Measurements from ENCODE around the gene GTPBP8.

Gene GTPBP8

DNA sequence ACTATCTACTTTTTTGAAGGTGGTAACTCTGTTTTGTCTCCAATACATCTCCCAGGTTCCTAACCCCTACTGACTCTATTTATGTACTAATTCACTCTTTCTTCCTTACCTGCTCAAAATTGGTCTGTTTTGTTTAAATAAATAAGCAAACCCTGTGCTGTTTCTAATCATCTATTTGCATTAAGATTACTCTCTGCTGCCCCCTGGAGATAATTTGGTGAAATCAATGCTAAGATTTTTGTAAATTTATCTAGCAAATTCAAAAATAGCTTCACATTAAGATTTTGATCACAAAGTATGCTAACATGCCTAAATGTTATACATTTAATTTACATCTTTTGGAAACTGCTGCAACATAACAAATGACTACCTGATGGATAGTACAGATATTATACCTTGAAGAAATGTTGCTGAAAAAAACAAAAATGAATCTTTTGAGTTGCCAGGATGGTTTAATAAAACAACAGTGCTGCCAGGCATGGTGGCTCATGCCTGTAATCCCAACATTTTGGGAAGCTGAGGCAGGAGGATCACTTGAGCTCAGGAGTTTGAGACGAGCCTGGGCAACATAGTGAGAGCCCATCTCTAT is 11.4 kb upstream of the GTPBP8 start:
- DNase-seq: no peak
- no peak overlapping the region for H3K27ac Mint-ChIP-seq
- no peaks in the 10 kb centered on the region for H3K9me3 Mint-ChIP-seq
- no peaks in the 10 kb centered on the region for H3K27me3 Mint-ChIP-seq
- peaks cover 57% of the 10 kb centered on the region for H3K4me1 Mint-ChIP-seq
- no peak for ATAC-seq
- H3K4me3 Mint-ChIP-seq: no peak overlapping the region

- Mint-ChIP-seq H3K27ac (no peak overlapping the region), H3K27me3 (no peaks in the 10 kb centered on the region), H3K9me3 (no peaks in the 10 kb centered on the region), H3K4me3 (no peak overlapping the region), H3K4me1 (peaks cover 49% of the 10 kb centered on the region)
- no peak for DNase-seq
- no peak for ATAC-seq
Observed at GRCh38 chr3:112980080-112980479, 10.7 kb upstream of the GTPBP8 start.

GRCh38 chr3:112982710-112983109 is 8.1 kb upstream of the GTPBP8 start:
- no peak overlapping the region for H3K4me3 Mint-ChIP-seq
- H3K4me1 Mint-ChIP-seq: peaks cover 32% of the 10 kb centered on the region
- H3K27me3 Mint-ChIP-seq: no peaks in the 10 kb centered on the region
- H3K9me3 Mint-ChIP-seq: no peaks in the 10 kb centered on the region
- H3K27ac Mint-ChIP-seq: no peak overlapping the region
- DNase-seq (no peak), ATAC-seq (no peak)

DNA sequence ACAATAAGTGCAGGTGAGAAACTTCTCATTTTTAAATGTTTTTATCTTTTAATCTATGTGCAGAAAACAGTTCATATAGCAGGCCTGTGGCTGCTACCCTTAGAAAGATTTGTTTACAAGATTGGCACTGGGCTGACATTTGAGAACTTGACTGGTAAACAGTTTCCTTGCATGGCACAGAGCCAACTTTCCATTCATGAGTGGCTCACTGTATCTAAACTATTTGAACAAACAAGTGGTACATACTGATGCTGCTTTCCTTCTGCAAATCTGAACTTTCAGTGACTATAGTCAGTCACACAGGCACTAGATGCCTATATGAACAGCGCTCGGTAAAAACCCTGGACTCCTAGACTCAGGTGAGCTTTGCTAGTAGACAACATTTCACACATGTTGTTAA is 6.3 kb upstream of the GTPBP8 start:
- Mint-ChIP-seq H3K4me3 (no peak overlapping the region), H3K9me3 (no peaks in the 10 kb centered on the region), H3K4me1 (peaks cover 20% of the 10 kb centered on the region), H3K27me3 (no peaks in the 10 kb centered on the region), H3K27ac (no peak overlapping the region)
- ATAC-seq (no peak), DNase-seq (no peak)

DNA sequence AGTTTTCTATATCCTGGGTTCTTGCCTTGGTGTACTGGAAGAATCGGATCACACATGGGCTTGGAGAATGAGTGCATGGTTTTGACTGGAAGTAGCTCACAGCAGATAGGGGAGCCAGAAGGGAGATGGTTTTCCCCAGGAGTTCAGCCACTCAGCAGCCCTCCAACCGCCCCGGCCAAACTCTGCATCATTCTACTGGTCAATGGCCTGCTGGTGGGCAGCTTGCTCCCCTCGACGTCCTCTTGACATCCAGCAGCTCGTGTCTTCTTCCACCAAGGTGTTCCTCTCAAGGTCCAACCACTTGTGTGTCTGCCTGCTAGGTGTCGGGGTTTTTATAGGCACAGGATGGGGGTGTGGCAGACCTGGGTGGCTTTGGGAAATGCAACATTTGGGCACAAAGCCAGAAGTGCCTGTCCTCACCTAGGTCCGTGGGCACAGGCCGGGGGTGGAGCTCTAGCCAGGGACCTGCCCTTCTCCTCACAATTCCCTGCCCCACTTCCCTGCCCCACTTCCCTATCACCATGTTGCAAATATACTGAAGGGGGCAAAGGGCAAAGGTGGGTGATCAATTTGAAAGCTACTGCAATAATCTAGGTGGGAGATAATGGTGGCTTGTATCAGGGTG is 3.0 kb upstream of the GTPBP8 start:
- ATAC-seq (no peak), DNase-seq (no peak)
- no peak overlapping the region for H3K27ac Mint-ChIP-seq
- no peaks in the 10 kb centered on the region for H3K27me3 Mint-ChIP-seq
- H3K4me1 Mint-ChIP-seq: peaks cover 34% of the 10 kb centered on the region
- H3K9me3 Mint-ChIP-seq: no peaks in the 10 kb centered on the region
- H3K4me3 Mint-ChIP-seq: no peak overlapping the region

DNA sequence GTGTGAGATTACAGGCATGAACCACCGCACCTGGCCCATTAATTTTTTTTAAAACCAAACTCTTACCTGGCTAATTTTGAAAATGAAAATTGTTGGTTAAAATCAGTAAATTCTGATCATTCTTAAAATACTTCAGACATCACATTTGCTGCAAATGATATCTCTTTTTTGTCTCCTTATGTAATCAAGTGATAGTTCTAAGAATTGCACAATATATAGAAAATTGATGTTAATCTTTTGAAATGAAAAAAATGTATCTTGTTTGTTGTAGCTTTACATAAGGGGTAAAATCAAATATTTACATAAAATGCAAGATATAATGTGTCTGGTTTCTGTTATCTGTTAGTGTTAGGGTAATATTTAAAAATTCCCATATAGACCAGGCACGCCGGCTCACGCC is 5.0 kb downstream of the GTPBP8 start:
- H3K4me3 Mint-ChIP-seq: no peak overlapping the region
- ATAC-seq: no peak
- H3K9me3 Mint-ChIP-seq: no peaks in the 10 kb centered on the region
- H3K4me1 Mint-ChIP-seq: peaks cover 49% of the 10 kb centered on the region
- no peak overlapping the region for H3K27ac Mint-ChIP-seq
- DNase-seq: no peak
- no peaks in the 10 kb centered on the region for H3K27me3 Mint-ChIP-seq

DNA sequence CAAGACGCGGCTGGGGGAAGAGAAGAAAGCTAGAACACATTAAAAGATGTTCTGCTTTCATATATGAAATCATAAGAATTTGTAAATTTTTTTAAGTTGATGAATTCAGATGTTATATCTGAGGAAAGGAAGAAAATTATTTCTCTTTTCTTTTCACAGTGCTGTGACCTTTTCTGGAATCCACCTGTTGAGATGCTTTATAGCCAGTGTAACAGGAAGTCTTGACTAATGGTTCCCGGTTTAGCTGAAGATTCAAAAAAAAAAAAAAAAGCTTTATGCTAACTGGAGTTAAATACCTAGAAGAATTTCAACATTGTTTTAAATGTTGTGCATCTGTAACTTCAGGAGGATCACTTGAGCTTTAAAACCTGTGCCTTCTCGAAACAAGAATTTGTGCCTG is 9.9 kb downstream of the GTPBP8 start:
- no peaks in the 10 kb centered on the region for H3K9me3 Mint-ChIP-seq
- ATAC-seq (no peak), DNase-seq (no peak)
- H3K4me1 Mint-ChIP-seq: peaks cover 53% of the 10 kb centered on the region
- H3K27me3 Mint-ChIP-seq: no peaks in the 10 kb centered on the region
- no peak overlapping the region for H3K4me3 Mint-ChIP-seq
- H3K27ac Mint-ChIP-seq: peak overlapping the region in 1 of 2 donors; percentile 87

GRCh38 chr3:113002037-113002436 is 11.3 kb downstream of the GTPBP8 start:
- Mint-ChIP-seq H3K4me1 (peaks cover 67% of the 10 kb centered on the region), H3K9me3 (no peaks in the 10 kb centered on the region), H3K4me3 (no peak overlapping the region), H3K27me3 (no peaks in the 10 kb centered on the region), H3K27ac (no peak overlapping the region)
- DNase-seq (no peak), ATAC-seq (no peak)

- peak overlapping the region in 1 of 2 donors; percentile 88 for H3K27ac Mint-ChIP-seq
- DNase-seq (peak in 1 of 2 donors; percentile 58), ATAC-seq (peak; percentile 80)
- no peak overlapping the region for H3K4me3 Mint-ChIP-seq
- peaks cover 73% of the 10 kb centered on the region for H3K4me1 Mint-ChIP-seq
- no peaks in the 10 kb centered on the region for H3K27me3 Mint-ChIP-seq
- no peaks in the 10 kb centered on the region for H3K9me3 Mint-ChIP-seq
Observed at GRCh38 chr3:113002679-113003078, 11.9 kb downstream of the GTPBP8 start.

DNA sequence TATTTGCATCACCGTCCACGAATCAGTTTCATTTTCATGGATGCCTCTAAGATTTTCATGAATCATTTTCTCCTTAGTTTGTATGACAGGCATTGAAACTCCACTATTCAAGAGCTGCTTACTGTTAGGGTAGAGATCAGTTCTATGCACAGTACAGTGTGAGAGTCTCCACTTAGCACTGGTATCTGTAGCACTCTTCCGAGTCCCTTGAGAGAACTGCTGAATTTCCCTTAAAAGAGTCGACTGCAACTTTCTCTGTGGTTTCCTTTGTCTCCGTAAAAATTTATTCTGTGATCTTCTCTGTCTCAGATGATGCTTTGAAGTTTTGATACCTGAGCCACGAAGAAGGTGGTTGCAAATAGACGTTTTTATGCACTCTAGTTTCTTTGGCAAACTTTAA is 14.8 kb downstream of the GTPBP8 start:
- Mint-ChIP-seq H3K4me1 (peaks cover 84% of the 10 kb centered on the region), H3K27ac (peak overlapping the region; percentile 66 to 86), H3K27me3 (no peaks in the 10 kb centered on the region), H3K9me3 (no peaks in the 10 kb centered on the region), H3K4me3 (peak overlapping the region; percentile 74 to 76)
- ATAC-seq (peak; percentile 98), DNase-seq (peak; percentile 21 to 22)

- H3K4me1 Mint-ChIP-seq: peaks cover 83% of the 10 kb centered on the region
- no peak for DNase-seq
Observed at GRCh38 chr3:113006359-113007056, 15.7 kb downstream of the GTPBP8 start.

DNA sequence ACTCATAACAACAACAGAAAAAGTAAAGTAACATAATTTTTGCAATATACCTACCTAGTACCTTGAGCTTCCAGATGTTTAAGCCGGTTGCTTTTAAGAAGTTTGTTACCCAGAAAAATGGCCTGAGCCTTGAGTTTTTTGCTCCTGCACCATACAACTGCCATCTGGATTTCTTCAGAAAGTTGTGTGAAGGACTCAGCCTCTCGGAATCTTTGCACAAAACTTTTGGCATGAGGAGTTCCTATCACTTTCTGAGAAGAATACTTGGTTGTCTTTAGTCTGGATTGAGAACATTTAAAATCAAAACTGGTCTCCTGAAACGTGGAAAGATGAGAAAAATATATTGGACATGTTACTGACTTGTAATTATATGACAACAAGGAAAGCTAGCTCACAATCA is 17.3 kb downstream of the GTPBP8 start:
- H3K27ac Mint-ChIP-seq: no peak overlapping the region
- peaks cover 80% of the 10 kb centered on the region for H3K4me1 Mint-ChIP-seq
- H3K9me3 Mint-ChIP-seq: no peaks in the 10 kb centered on the region
- H3K27me3 Mint-ChIP-seq: no peaks in the 10 kb centered on the region
- no peak for ATAC-seq
- no peak for DNase-seq
- no peak overlapping the region for H3K4me3 Mint-ChIP-seq

More at GRCh38 chr3:113006359-113007056, 15.7 kb downstream of the GTPBP8 start:
- H3K27me3 Mint-ChIP-seq: no peaks in the 10 kb centered on the region
- peak overlapping the region; percentile 66 to 86 for H3K27ac Mint-ChIP-seq
- peak overlapping the region; percentile 74 to 76 for H3K4me3 Mint-ChIP-seq
- H3K9me3 Mint-ChIP-seq: no peaks in the 10 kb centered on the region
- no peak for ATAC-seq

DNA sequence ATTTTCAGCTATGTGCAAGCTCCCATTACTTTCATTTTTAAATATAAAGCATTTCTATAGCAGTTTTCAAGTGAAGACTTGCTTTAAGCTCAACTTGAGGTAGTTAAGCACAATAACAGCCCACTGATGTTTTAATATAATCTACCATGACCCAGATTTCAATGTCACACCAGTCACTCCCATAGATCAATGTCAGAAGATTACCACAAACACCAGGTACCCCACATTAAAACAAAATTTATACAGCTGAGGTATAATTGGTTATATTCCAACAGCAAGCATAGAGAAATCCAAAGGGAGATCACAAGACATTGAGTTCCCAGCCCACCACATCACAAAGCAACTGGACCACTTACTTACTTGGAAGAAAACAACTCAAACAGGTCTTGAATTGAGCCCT is 22.8 kb downstream of the GTPBP8 start:
- H3K9me3 Mint-ChIP-seq: no peaks in the 10 kb centered on the region
- no peaks in the 10 kb centered on the region for H3K27me3 Mint-ChIP-seq
- peaks cover 67% of the 10 kb centered on the region for H3K4me1 Mint-ChIP-seq
- no peak for ATAC-seq
- peak overlapping the region in 1 of 2 donors; percentile 13 for H3K4me3 Mint-ChIP-seq
- H3K27ac Mint-ChIP-seq: no peak overlapping the region
- DNase-seq: no peak

DNA sequence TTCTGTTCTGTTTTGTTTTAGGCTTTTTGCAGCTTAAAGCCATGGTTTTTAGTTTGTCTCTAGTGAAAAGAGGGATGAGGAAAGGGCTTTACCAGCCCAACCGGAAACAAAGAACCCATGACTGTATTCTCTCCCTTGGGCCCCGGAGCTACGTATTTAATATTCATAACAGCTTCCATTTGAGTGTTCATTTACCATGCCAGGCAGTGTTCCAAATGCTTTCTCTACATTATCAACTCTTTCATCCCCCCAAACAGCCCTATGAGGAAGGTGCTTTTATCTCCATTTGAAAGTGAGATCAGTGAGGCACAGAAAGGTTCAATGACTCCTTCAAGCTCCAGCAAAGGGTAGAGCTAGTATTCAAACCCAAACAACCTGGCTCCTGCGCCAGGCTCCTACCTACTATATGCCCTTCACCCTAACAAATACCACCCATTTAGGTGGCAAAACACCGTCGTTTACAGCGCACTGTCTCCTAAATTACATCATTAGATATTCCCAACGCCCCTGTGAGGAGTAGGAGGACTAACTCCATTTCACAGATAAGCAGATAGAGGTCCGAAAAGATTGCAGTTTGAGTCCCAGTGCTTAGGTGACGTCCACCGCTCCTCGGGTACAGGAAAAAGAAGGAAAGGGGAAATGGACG is 27.9 kb downstream of the GTPBP8 start:
- peaks cover 65% of the 10 kb centered on the region for H3K4me1 Mint-ChIP-seq

DNA sequence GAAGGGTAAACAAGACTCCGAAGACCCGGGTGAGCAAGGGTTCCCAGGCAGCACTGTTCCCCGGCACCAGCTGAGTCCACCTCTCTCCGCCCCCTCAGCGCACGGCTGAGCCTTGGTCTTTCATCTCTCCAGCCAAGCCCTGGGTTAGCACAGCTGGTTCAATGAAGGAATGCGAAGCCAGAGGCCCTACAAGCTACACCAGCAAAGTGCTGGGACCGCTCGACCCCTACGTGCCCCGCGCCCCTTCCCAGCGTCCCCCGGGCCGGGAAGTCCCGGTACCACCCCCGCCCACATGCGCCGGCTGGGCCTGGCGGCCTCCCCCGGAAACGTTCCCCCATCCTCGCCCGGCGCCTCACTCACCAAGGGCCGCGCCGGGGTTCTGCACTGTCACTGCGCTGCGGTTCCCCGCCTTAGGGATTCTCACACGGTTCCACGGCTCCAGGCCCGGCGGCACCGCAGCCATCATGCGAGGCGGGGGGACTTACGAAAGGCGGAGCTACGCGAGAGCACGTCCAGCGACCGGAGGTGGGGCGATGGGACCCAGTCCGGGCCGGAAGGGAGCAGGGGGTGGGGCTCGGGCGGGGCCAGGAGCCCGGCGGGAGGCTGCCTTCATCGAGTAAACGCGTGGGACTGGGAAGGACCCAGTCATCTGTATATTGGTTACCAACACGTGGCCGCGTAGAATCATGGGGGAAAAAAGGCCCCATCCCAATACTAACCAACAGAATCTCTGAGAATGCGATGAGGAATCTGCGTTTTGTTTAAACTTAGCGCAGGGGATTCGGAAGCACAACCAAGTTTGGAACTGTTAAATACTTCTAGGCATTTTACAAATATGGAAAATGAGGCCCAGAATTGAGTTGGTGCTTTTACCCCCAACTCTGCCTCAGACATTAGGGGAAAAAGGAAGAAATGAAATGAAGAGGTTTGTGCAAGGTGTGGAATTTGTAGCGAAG is 28.7 kb downstream of the GTPBP8 start:
- Mint-ChIP-seq H3K4me1 (peaks cover 64% of the 10 kb centered on the region), H3K4me3 (peak overlapping the region; percentile 80 to 94), H3K27ac (peak overlapping the region; percentile 97 to 98), H3K27me3 (no peaks in the 10 kb centered on the region), H3K9me3 (no peaks in the 10 kb centered on the region)
- peak; percentile 93 for ATAC-seq
- peak; percentile 81 to 91 for DNase-seq

More for the DNA sequence above, 27.9 kb downstream of the GTPBP8 start:
- no peaks in the 10 kb centered on the region for H3K9me3 Mint-ChIP-seq
- H3K27me3 Mint-ChIP-seq: no peaks in the 10 kb centered on the region
- peak overlapping the region; percentile 80 to 94 for H3K4me3 Mint-ChIP-seq
- ATAC-seq: no peak
- H3K27ac Mint-ChIP-seq: peak overlapping the region; percentile 97 to 98
- DNase-seq: no peak

Measured in stimulated activated naive CD8-positive, alpha-beta T cell treated with anti-CD3 and anti-CD28 coated beads, Interleukin-15, amount 100 ng/mL, for 72 hours (primary cell).